Esophagus (tissue), 2 donors: ENCODE data around the gene FOXP1. TPM values are rescaled to one million over a fixed set of nuclear protein-coding genes. Genes with fewer than 3 reads are reported as not detected.
A peak's percentile ranks its signal among the peaks of the same experiment; 100 is the strongest.

Experiments
- H3K27ac ChIP-seq, 2 donors: one replicate each; pipeline ENCODE4 v1.5.1; 2013; ENCODE audit warnings: low read depth in 2 of 2, mild to moderate bottlenecking in 2 of 2, inconsistent platforms in 1 of 2, low read length in 1 of 2, moderate library complexity in 1 of 2
- H3K27me3 ChIP-seq, 2 donors: one replicate each; pipeline ENCODE4 v1.6.1; 2013; ENCODE audit warnings: low read length in 2 of 2, control low read depth in 1 of 2, mild to moderate bottlenecking in 1 of 2; ENCODE audit not compliant: insufficient read depth in 2 of 2, control insufficient read depth in 1 of 2
- H3K36me3 ChIP-seq, 2 donors: one replicate each; pipeline ENCODE4 v1.6.1; 2013; ENCODE audit warnings: low read length in 1 of 2; ENCODE audit not compliant: control insufficient read depth in 2 of 2, insufficient read depth in 2 of 2
- H3K4me1 ChIP-seq, 2 donors: one replicate each; pipeline ENCODE4 v1.6.1; 2013; ENCODE audit warnings: low read length in 1 of 2; ENCODE audit not compliant: control insufficient read depth in 2 of 2, insufficient read depth in 2 of 2
- H3K4me3 ChIP-seq, 2 donors: one replicate each; pipeline ENCODE4 v1.5.1; 2013; ENCODE audit warnings: low read length in 2 of 2, mild to moderate bottlenecking in 2 of 2, low read depth in 1 of 2, moderate library complexity in 1 of 2
- H3K9me3 ChIP-seq, 2 donors: one replicate each; pipeline ENCODE4 v1.6.1; 2013; ENCODE audit warnings: mild to moderate bottlenecking in 2 of 2, low read depth in 1 of 2, low read length in 1 of 2, moderate library complexity in 1 of 2; ENCODE audit not compliant: control insufficient read depth in 2 of 2, insufficient read depth in 1 of 2
- WGBS, 2 donors: extraction: QIAGEN DNeasy Blood & Tissue Kit; methylation state at CpG; one replicate each; pipeline ENCODE4 v1.1.7; 2013; 5-methylcytosine and 5-hydroxymethylcytosine counted together
- polyA plus RNA-seq, 2 donors: library from polyadenylated mRNA; stranded (reverse); fragments of 200-250 nt; gene quantifications; one replicate each; pipeline ENCODE4 v1.2.3, GENCODE V29; 2013
- donor health status: healthy with polysubstance abuse.
- donor health status: Bipolar disorder and iron deficiency.

The FOXP1 gene
- polyA plus RNA-seq, 2 donors = 10.7 to 20.4 TPM

- H3K27ac ChIP-seq = peak overlapping the region in 1 of 2 donors; percentile 55
- no peaks in the 10 kb centered on the region for H3K27me3 ChIP-seq
- H3K9me3 ChIP-seq = no peaks in the 10 kb centered on the region
- WGBS, 2 donors = 72 to 74% methylated on average over 3 of the region's 3 CpGs
- no peak overlapping the region for H3K4me3 ChIP-seq
- peaks cover 0 to 3% of the 10 kb centered on the region in 2 donors for H3K4me1 ChIP-seq
- peaks cover 6 to 16% of the 10 kb centered on the region in 2 donors for H3K36me3 ChIP-seq
Observed at GRCh38 chr3:71046791-71047190, 536.7 kb downstream of the FOXP1 start.

- H3K27ac ChIP-seq = no peak overlapping the region
- H3K27me3 ChIP-seq = no peaks in the 10 kb centered on the region
- H3K4me1 ChIP-seq = no peaks in the 10 kb centered on the region
- H3K9me3 ChIP-seq = no peaks in the 10 kb centered on the region
- 82 to 97% methylated on average over 1 of the region's 1 CpG for whole genome bisulfite sequencing, 2 donors
- peaks cover 11 to 12% of the 10 kb centered on the region in 2 donors for H3K36me3 ChIP-seq
- no peak overlapping the region for H3K4me3 ChIP-seq
Observed at GRCh38 chr3:71045917-71046282, 537.6 kb downstream of the FOXP1 start.

- H3K9me3 ChIP-seq = no peaks in the 10 kb centered on the region
- H3K36me3 ChIP-seq = peaks cover 14 to 17% of the 10 kb centered on the region in 2 donors
- H3K27me3 ChIP-seq = no peaks in the 10 kb centered on the region
- H3K27ac ChIP-seq = no peak overlapping the region
- no peak overlapping the region for H3K4me3 ChIP-seq
- WGBS, 2 donors = 91 to 92% methylated on average over 5 of the region's 5 CpGs
- no peaks in the 10 kb centered on the region for H3K4me1 ChIP-seq
Observed at GRCh38 chr3:71045212-71045916, 538.2 kb downstream of the FOXP1 start.

GRCh38 chr3:71042759-71043158 lies 540.8 kb downstream of the FOXP1 start:
- 88 to 90% methylated on average over 9 of the region's 9 CpGs for WGBS, 2 donors
- H3K9me3 ChIP-seq = no peaks in the 10 kb centered on the region
- peaks cover 10 to 17% of the 10 kb centered on the region in 2 donors for H3K36me3 ChIP-seq
- H3K4me1 ChIP-seq = no peaks in the 10 kb centered on the region
- no peak overlapping the region for H3K27ac ChIP-seq
- no peaks in the 10 kb centered on the region for H3K27me3 ChIP-seq
- H3K4me3 ChIP-seq = no peak overlapping the region

- 86% methylated on average over 7 of the region's 7 CpGs for WGBS, 2 donors
- peaks cover 11 to 12% of the 10 kb centered on the region in 2 donors for H3K36me3 ChIP-seq
- H3K9me3 ChIP-seq = no peaks in the 10 kb centered on the region
- no peaks in the 10 kb centered on the region for H3K27me3 ChIP-seq
- peak overlapping the region in 1 of 2 donors; percentile 10 for H3K27ac ChIP-seq
- no peak overlapping the region for H3K4me3 ChIP-seq
- no peaks in the 10 kb centered on the region for H3K4me1 ChIP-seq
Observed at GRCh38 chr3:71041371-71041770, 542.2 kb downstream of the FOXP1 start.

- Histone ChIP-seq H3K27ac (peak overlapping the region in 1 of 2 donors; percentile 15), H3K4me3 (no peak overlapping the region), H3K9me3 (no peaks in the 10 kb centered on the region), H3K4me1 (no peaks in the 10 kb centered on the region), H3K27me3 (no peaks in the 10 kb centered on the region), H3K36me3 (peaks cover 9 to 11% of the 10 kb centered on the region in 2 donors)
- WGBS, 2 donors = 80 to 83% methylated on average over 6 of the region's 6 CpGs
Observed at GRCh38 chr3:71039332-71039731, 544.2 kb downstream of the FOXP1 start.

GRCh38 chr3:71037775-71038174 lies 545.8 kb downstream of the FOXP1 start:
- Histone ChIP-seq H3K36me3 (peaks cover 9% of the 10 kb centered on the region in 2 donors), H3K27ac (no peak overlapping the region), H3K4me3 (no peak overlapping the region), H3K9me3 (no peaks in the 10 kb centered on the region), H3K27me3 (no peaks in the 10 kb centered on the region), H3K4me1 (peaks cover 3 to 6% of the 10 kb centered on the region in 2 donors)
- 83 to 85% methylated on average over 7 of the region's 7 CpGs for WGBS, 2 donors

- Histone ChIP-seq H3K36me3 (peaks cover 5 to 7% of the 10 kb centered on the region in 2 donors), H3K9me3 (no peaks in the 10 kb centered on the region), H3K4me3 (no peak overlapping the region), H3K27me3 (no peaks in the 10 kb centered on the region), H3K4me1 (peaks cover 3 to 8% of the 10 kb centered on the region in 2 donors), H3K27ac (no peak overlapping the region)
- 80 to 86% methylated on average over 5 of the region's 5 CpGs for WGBS, 2 donors
Observed at GRCh38 chr3:71035886-71036285, 547.6 kb downstream of the FOXP1 start.

- H3K4me1 ChIP-seq = peaks cover 3 to 8% of the 10 kb centered on the region in 2 donors
- H3K4me3 ChIP-seq = no peak overlapping the region
- no peaks in the 10 kb centered on the region for H3K27me3 ChIP-seq
- no peaks in the 10 kb centered on the region for H3K9me3 ChIP-seq
- peaks cover 2 to 4% of the 10 kb centered on the region in 2 donors for H3K36me3 ChIP-seq
- no peak overlapping the region for H3K27ac ChIP-seq
- WGBS, 2 donors = 73% methylated on average over 5 of the region's 5 CpGs
Observed at GRCh38 chr3:71035314-71035713, 548.2 kb downstream of the FOXP1 start.

- no peak overlapping the region for H3K4me3 ChIP-seq
- H3K27ac ChIP-seq = peak overlapping the region in 1 of 2 donors; percentile 44
- no peaks in the 10 kb centered on the region for H3K9me3 ChIP-seq
- no peaks in the 10 kb centered on the region for H3K27me3 ChIP-seq
- peaks cover 5 to 7% of the 10 kb centered on the region in 2 donors for H3K36me3 ChIP-seq
- H3K4me1 ChIP-seq = peaks cover 3 to 9% of the 10 kb centered on the region in 2 donors
- 64 to 75% methylated on average over 9 of the region's 9 CpGs for WGBS, 2 donors
Observed at GRCh38 chr3:71033681-71034220, 549.8 kb downstream of the FOXP1 start.
